ENCODE measurements around the gene PIP5K1C. TPM values are rescaled to one million over a fixed set of nuclear protein-coding genes. Genes with fewer than 3 reads are reported as not detected.
"Not testable (repeated sequence)": the region's sequence is repeated elsewhere in the genome, so short reads cannot be mapped to it uniquely, and the experiment has no call there.

PIP5K1C gene
- total RNA-seq, 1 donor from 2014 or later, result 6.3 TPM

GRCh38 chr19:3656073-3656746 lies 44.1 kb downstream of the PIP5K1C start:
- no peaks in the 10 kb centered on the region for H3K9me3 ChIP-seq (ENCODE audit: control insufficient read depth in 3 of 3, low read length in 3 of 3)
- H3K4me1 ChIP-seq (ENCODE audit: control insufficient read depth in 3 of 3, insufficient read depth in 3 of 3, low read length in 3 of 3), result peaks cover 4 to 23% (median 16%) of the 10 kb centered on the region in 3 donors
- no peaks in the 10 kb centered on the region for H3K27me3 ChIP-seq (ENCODE audit: control insufficient read depth in 3 of 3, insufficient read depth in 3 of 3, low read length in 3 of 3)
- no peak overlapping the region for H3K27ac ChIP-seq (ENCODE audit: low read depth, low read length)
- H3K36me3 ChIP-seq (ENCODE audit: control insufficient read depth in 3 of 3, insufficient read depth in 3 of 3, low read length in 3 of 3), result peaks cover 35 to 60% (median 42%) of the 10 kb centered on the region in 3 donors
- no peak overlapping the region for H3K4me3 ChIP-seq (ENCODE audit: low read length in 3 of 3)
- H3K9ac ChIP-seq (ENCODE audit: low read depth in 1 of 3, low read length in 3 of 3), result no peak overlapping the region

GRCh38 chr19:3655402-3656072 lies 44.7 kb downstream of the PIP5K1C start:
- H3K9me3 ChIP-seq (ENCODE audit: control insufficient read depth in 3 of 3, low read length in 3 of 3), result no peaks in the 10 kb centered on the region
- peaks cover 35 to 59% (median 44%) of the 10 kb centered on the region in 3 donors for H3K36me3 ChIP-seq (ENCODE audit: control insufficient read depth in 3 of 3, insufficient read depth in 3 of 3, low read length in 3 of 3)
- no peaks in the 10 kb centered on the region for H3K27me3 ChIP-seq (ENCODE audit: control insufficient read depth in 3 of 3, insufficient read depth in 3 of 3, low read length in 3 of 3)
- H3K4me3 ChIP-seq (ENCODE audit: low read length in 3 of 3), result no peak overlapping the region
- H3K27ac ChIP-seq (ENCODE audit: low read depth, low read length), result no peak overlapping the region
- H3K4me1 ChIP-seq (ENCODE audit: control insufficient read depth in 3 of 3, insufficient read depth in 3 of 3, low read length in 3 of 3), result peaks cover 0 to 16% (median 11%) of the 10 kb centered on the region in 3 donors
- no peak overlapping the region for H3K9ac ChIP-seq (ENCODE audit: low read depth in 1 of 3, low read length in 3 of 3)

GRCh38 chr19:3653865-3654513 lies 46.3 kb downstream of the PIP5K1C start:
- no peak overlapping the region for H3K4me3 ChIP-seq (ENCODE audit: low read length in 3 of 3)
- no peak overlapping the region for H3K27ac ChIP-seq (ENCODE audit: low read depth, low read length)
- peaks cover 7 to 20% (median 18%) of the 10 kb centered on the region in 3 donors for H3K4me1 ChIP-seq (ENCODE audit: control insufficient read depth in 3 of 3, insufficient read depth in 3 of 3, low read length in 3 of 3)
- no peak overlapping the region for H3K9ac ChIP-seq (ENCODE audit: low read depth in 1 of 3, low read length in 3 of 3)
- H3K27me3 ChIP-seq (ENCODE audit: control insufficient read depth in 3 of 3, insufficient read depth in 3 of 3, low read length in 3 of 3), result no peaks in the 10 kb centered on the region
- H3K36me3 ChIP-seq (ENCODE audit: control insufficient read depth in 3 of 3, insufficient read depth in 3 of 3, low read length in 3 of 3), result peaks cover 33 to 50% (median 44%) of the 10 kb centered on the region in 3 donors
- H3K9me3 ChIP-seq (ENCODE audit: control insufficient read depth in 3 of 3, low read length in 3 of 3), result no peaks in the 10 kb centered on the region

GRCh38 chr19:3653081-3653795 lies 47.0 kb downstream of the PIP5K1C start:
- Histone ChIP-seq H3K36me3 (ENCODE audit: control insufficient read depth in 3 of 3, insufficient read depth in 3 of 3, low read length in 3 of 3) (peaks cover 27 to 45% (median 44%) of the 10 kb centered on the region in 3 donors), H3K9me3 (ENCODE audit: control insufficient read depth in 3 of 3, low read length in 3 of 3) (no peaks in the 10 kb centered on the region), H3K27ac (ENCODE audit: low read depth, low read length) (no peak overlapping the region), H3K4me3 (ENCODE audit: low read length in 3 of 3) (no peak overlapping the region), H3K4me1 (ENCODE audit: control insufficient read depth in 3 of 3, insufficient read depth in 3 of 3, low read length in 3 of 3) (peaks cover 7 to 17% (median 13%) of the 10 kb centered on the region in 3 donors), H3K27me3 (ENCODE audit: control insufficient read depth in 3 of 3, insufficient read depth in 3 of 3, low read length in 3 of 3) (no peaks in the 10 kb centered on the region), H3K9ac (ENCODE audit: low read depth in 1 of 3, low read length in 3 of 3) (no peak overlapping the region)

GRCh38 chr19:3652422-3652821 lies 47.8 kb downstream of the PIP5K1C start:
- no peak overlapping the region for H3K9ac ChIP-seq (ENCODE audit: low read depth in 1 of 3, low read length in 3 of 3)
- H3K27ac ChIP-seq (ENCODE audit: low read depth, low read length), result no peak overlapping the region
- no peaks in the 10 kb centered on the region for H3K27me3 ChIP-seq (ENCODE audit: control insufficient read depth in 3 of 3, insufficient read depth in 3 of 3, low read length in 3 of 3)
- peaks cover 25 to 41% (median 41%) of the 10 kb centered on the region in 3 donors for H3K36me3 ChIP-seq (ENCODE audit: control insufficient read depth in 3 of 3, insufficient read depth in 3 of 3, low read length in 3 of 3)
- peaks cover 7 to 11% (median 8%) of the 10 kb centered on the region in 3 donors for H3K4me1 ChIP-seq (ENCODE audit: control insufficient read depth in 3 of 3, insufficient read depth in 3 of 3, low read length in 3 of 3)
- H3K9me3 ChIP-seq (ENCODE audit: control insufficient read depth in 3 of 3, low read length in 3 of 3), result no peaks in the 10 kb centered on the region
- no peak overlapping the region for H3K4me3 ChIP-seq (ENCODE audit: low read length in 3 of 3)

GRCh38 chr19:3651684-3652083 lies 48.6 kb downstream of the PIP5K1C start:
- Histone ChIP-seq H3K9me3 (ENCODE audit: control insufficient read depth in 3 of 3, low read length in 3 of 3) (no peaks in the 10 kb centered on the region), H3K27ac (ENCODE audit: low read depth, low read length) (no peak overlapping the region), H3K4me3 (ENCODE audit: low read length in 3 of 3) (no peak overlapping the region), H3K9ac (ENCODE audit: low read depth in 1 of 3, low read length in 3 of 3) (peak overlapping the region in 1 of 3 donors; percentile 16), H3K4me1 (ENCODE audit: control insufficient read depth in 3 of 3, insufficient read depth in 3 of 3, low read length in 3 of 3) (peaks cover 7 to 11% (median 8%) of the 10 kb centered on the region in 3 donors), H3K27me3 (ENCODE audit: control insufficient read depth in 3 of 3, insufficient read depth in 3 of 3, low read length in 3 of 3) (no peaks in the 10 kb centered on the region), H3K36me3 (ENCODE audit: control insufficient read depth in 3 of 3, insufficient read depth in 3 of 3, low read length in 3 of 3) (peaks cover 21 to 35% (median 33%) of the 10 kb centered on the region in 3 donors)

- Histone ChIP-seq H3K4me3 (ENCODE audit: low read length in 3 of 3) (no peak overlapping the region), H3K36me3 (ENCODE audit: control insufficient read depth in 3 of 3, insufficient read depth in 3 of 3, low read length in 3 of 3) (peaks cover 30 to 38% (median 33%) of the 10 kb centered on the region in 3 donors), H3K9ac (ENCODE audit: low read depth in 1 of 3, low read length in 3 of 3) (peak overlapping the region in 2 of 3 donors; percentile 23 to 40), H3K27ac (ENCODE audit: low read depth, low read length) (no peak overlapping the region), H3K27me3 (ENCODE audit: control insufficient read depth in 3 of 3, insufficient read depth in 3 of 3, low read length in 3 of 3) (no peaks in the 10 kb centered on the region), H3K9me3 (ENCODE audit: control insufficient read depth in 3 of 3, low read length in 3 of 3) (no peaks in the 10 kb centered on the region), H3K4me1 (ENCODE audit: control insufficient read depth in 3 of 3, insufficient read depth in 3 of 3, low read length in 3 of 3) (peaks cover 7 to 11% (median 8%) of the 10 kb centered on the region in 3 donors)
Measured at GRCh38 chr19:3649888-3650287, 50.4 kb downstream of the PIP5K1C start.

GRCh38 chr19:3648037-3648905 lies 52.0 kb downstream of the PIP5K1C start:
- no peaks in the 10 kb centered on the region for H3K9me3 ChIP-seq (ENCODE audit: control insufficient read depth in 3 of 3, low read length in 3 of 3)
- H3K9ac ChIP-seq (ENCODE audit: low read depth in 1 of 3, low read length in 3 of 3), result no peak overlapping the region
- peaks cover 7 to 11% (median 8%) of the 10 kb centered on the region in 3 donors for H3K4me1 ChIP-seq (ENCODE audit: control insufficient read depth in 3 of 3, insufficient read depth in 3 of 3, low read length in 3 of 3)
- no peak overlapping the region for H3K27ac ChIP-seq (ENCODE audit: low read depth, low read length)
- H3K36me3 ChIP-seq (ENCODE audit: control insufficient read depth in 3 of 3, insufficient read depth in 3 of 3, low read length in 3 of 3), result peaks cover 25 to 35% (median 28%) of the 10 kb centered on the region in 3 donors
- H3K4me3 ChIP-seq (ENCODE audit: low read length in 3 of 3), result no peak overlapping the region
- no peaks in the 10 kb centered on the region for H3K27me3 ChIP-seq (ENCODE audit: control insufficient read depth in 3 of 3, insufficient read depth in 3 of 3, low read length in 3 of 3)

GRCh38 chr19:3647102-3647501 lies 53.2 kb downstream of the PIP5K1C start:
- not testable (repeated sequence) for H3K9me3 ChIP-seq (ENCODE audit: control insufficient read depth in 3 of 3, low read length in 3 of 3); H3K4me3 ChIP-seq (ENCODE audit: low read length in 3 of 3); H3K27ac ChIP-seq (ENCODE audit: low read depth, low read length); H3K9ac ChIP-seq (ENCODE audit: low read depth in 1 of 3, low read length in 3 of 3); H3K27me3 ChIP-seq (ENCODE audit: control insufficient read depth in 3 of 3, insufficient read depth in 3 of 3, low read length in 3 of 3)
- Histone ChIP-seq H3K4me1 (ENCODE audit: control insufficient read depth in 3 of 3, insufficient read depth in 3 of 3, low read length in 3 of 3) (peaks cover 7 to 11% (median 8%) of the 10 kb centered on the region in 3 donors), H3K36me3 (ENCODE audit: control insufficient read depth in 3 of 3, insufficient read depth in 3 of 3, low read length in 3 of 3) (peaks cover 16 to 27% (median 24%) of the 10 kb centered on the region in 3 donors)

Data from skeletal muscle tissue (tissue), 4 donors.